Cardiac fibroblast (primary cell): Measurements from ENCODE around the gene LAIR1.

Experiments used
- DNase-seq, 2 donors: peaks; one replicate each; pipeline versions ENCODE4 v3.0.0 to v3.0.0-alpha.2; 2010; ENCODE audit warnings: low read depth in 2 of 2
- H3K4me3 ChIP-seq, 2 donors: replicated peaks in 1 of 2; 1 replicate in 1 of 2; 2 replicates in 1 of 2; pipeline ENCODE4 v1.5.1; 2011; ENCODE audit warnings: low read depth in 2 of 2, low read length in 2 of 2, mild to moderate bottlenecking in 2 of 2, moderate library complexity in 1 of 2
- CTCF ChIP-seq: IDR thresholded peaks from one replicate; pipeline ENCODE4 v1.5.1; 2011; ENCODE audit warnings: low read depth, mild to moderate bottlenecking, low read length, inconsistent platforms

Gene LAIR1

GRCh38 chr19:54352546-54352945 lies 12.2 kb downstream of the LAIR1 start:
- no peak overlapping the region for H3K4me3 ChIP-seq
- no peak for TF ChIP-seq CTCF
- no peak for DNase-seq

GRCh38 chr19:54352041-54352440 lies 12.7 kb downstream of the LAIR1 start:
- no peak for DNase-seq
- H3K4me3 ChIP-seq, result no peak overlapping the region
- TF ChIP-seq CTCF, result no peak

GRCh38 chr19:54351474-54351873 lies 13.3 kb downstream of the LAIR1 start:
- no peak overlapping the region for H3K4me3 ChIP-seq
- no peak for TF ChIP-seq CTCF
- DNase-seq, result no peak

- no peak for TF ChIP-seq CTCF
- no peak overlapping the region for H3K4me3 ChIP-seq
- DNase-seq, result no peak
Measured at GRCh38 chr19:54345938-54346386, 18.8 kb downstream of the LAIR1 start.

GRCh38 chr19:54343868-54344267 lies 20.9 kb downstream of the LAIR1 start:
- no peak overlapping the region for H3K4me3 ChIP-seq
- TF ChIP-seq CTCF, result no peak
- DNase-seq, result no peak

GRCh38 chr19:54341295-54341694 lies 23.4 kb downstream of the LAIR1 start:
- TF ChIP-seq CTCF, result no peak
- DNase-seq, result no peak
- H3K4me3 ChIP-seq, result no peak overlapping the region

- no peak for TF ChIP-seq CTCF
- no peak overlapping the region for H3K4me3 ChIP-seq
- DNase-seq, result no peak
Measured at GRCh38 chr19:54339646-54340358, 24.9 kb downstream of the LAIR1 start.
